ENCODE results near the gene GUCY2D. TPM values are rescaled to one million over a fixed set of nuclear protein-coding genes. Genes with fewer than 3 reads are reported as not detected.

GUCY2D gene
- total RNA-seq, 4 donors from 2014 or later: not detected

GRCh38 chr17:8048236-8048635 lies 45.8 kb downstream of the GUCY2D start:
- intact Hi-C loops (cut with DNase I): no loop called here
- TF ChIP-seq CTCF (IDR thresholded peaks at IDR 0.05): no peak
- TF ChIP-seq POLR2A (IDR thresholded peaks at IDR 0.05): no peak
- Histone ChIP-seq H3K27me3 (no peaks in the 10 kb centered on the region), H3K4me1 (no peaks in the 10 kb centered on the region), H3K4me3 (replicated peaks in 1 of 3) (no peak overlapping the region), H3K36me3 (no peaks in the 10 kb centered on the region), H3K9me3 (no peaks in the 10 kb centered on the region), H3K27ac (no peak overlapping the region)
- no peak for DNase-seq
- 87 to 94% methylated on average over 6 to 10 of the region's 12 CpGs for WGBS, 2 donors

GRCh38 chr17:8048736-8049135 lies 46.3 kb downstream of the GUCY2D start:
- TF ChIP-seq POLR2A (IDR thresholded peaks at IDR 0.05): no peak
- TF ChIP-seq CTCF (IDR thresholded peaks at IDR 0.05): no peak
- WGBS, 2 donors: 89 to 90% methylated on average over 8 of the region's 8 CpGs
- no peaks in the 10 kb centered on the region for H3K9me3 ChIP-seq
- DNase-seq: no peak
- H3K4me1 ChIP-seq: no peaks in the 10 kb centered on the region
- H3K4me3 ChIP-seq (replicated peaks in 1 of 3): no peak overlapping the region
- no peak overlapping the region for H3K27ac ChIP-seq
- intact Hi-C loops (cut with DNase I): no loop called here
- H3K36me3 ChIP-seq: no peaks in the 10 kb centered on the region
- no peaks in the 10 kb centered on the region for H3K27me3 ChIP-seq

- H3K9me3 ChIP-seq: no peaks in the 10 kb centered on the region
- H3K27me3 ChIP-seq: no peaks in the 10 kb centered on the region
- TF ChIP-seq POLR2A (IDR thresholded peaks at IDR 0.05) (no peak), CTCF (IDR thresholded peaks at IDR 0.05) (no peak)
- H3K36me3 ChIP-seq: no peaks in the 10 kb centered on the region
- no peak overlapping the region for H3K27ac ChIP-seq
- intact Hi-C loops (cut with DNase I): no loop called here
- WGBS, 2 donors: 83 to 88% methylated on average over 7 of the region's 7 CpGs
- peaks cover 0 to 9% of the 10 kb centered on the region in 2 donors for H3K4me1 ChIP-seq
- H3K4me3 ChIP-seq (replicated peaks in 1 of 3): no peak overlapping the region
- no peak for DNase-seq
Observed at GRCh38 chr17:8051831-8052230, 49.4 kb downstream of the GUCY2D start.

GRCh38 chr17:8052256-8053252 lies 50.1 kb downstream of the GUCY2D start:
- 91 to 92% methylated on average over 6 of the region's 6 CpGs for WGBS, 2 donors
- TF ChIP-seq CTCF (IDR thresholded peaks at IDR 0.05) (no peak), POLR2A (IDR thresholded peaks at IDR 0.05) (no peak)
- H3K27ac ChIP-seq: no peak overlapping the region
- H3K9me3 ChIP-seq: no peaks in the 10 kb centered on the region
- H3K4me1 ChIP-seq: peaks cover 0 to 9% of the 10 kb centered on the region in 2 donors
- no peak for DNase-seq
- no peaks in the 10 kb centered on the region for H3K36me3 ChIP-seq
- intact Hi-C loops (cut with DNase I): no loop called here
- no peaks in the 10 kb centered on the region for H3K27me3 ChIP-seq
- no peak overlapping the region for H3K4me3 ChIP-seq (replicated peaks in 1 of 3)

- Histone ChIP-seq H3K27me3 (no peaks in the 10 kb centered on the region), H3K27ac (no peak overlapping the region), H3K9me3 (no peaks in the 10 kb centered on the region), H3K4me1 (peaks cover 0 to 9% of the 10 kb centered on the region in 2 donors), H3K4me3 (replicated peaks in 1 of 3) (no peak overlapping the region), H3K36me3 (no peaks in the 10 kb centered on the region)
- intact Hi-C loops (cut with DNase I): no loop called here
- no peak for DNase-seq
- WGBS, 2 donors: 92 to 96% methylated on average over 7 of the region's 7 CpGs
- TF ChIP-seq CTCF (IDR thresholded peaks at IDR 0.05) (no peak), POLR2A (IDR thresholded peaks at IDR 0.05) (no peak)
Observed at GRCh38 chr17:8053600-8053999, 51.2 kb downstream of the GUCY2D start.

Data from thyroid gland (tissue), 4 donors.